HL-60 (cell line): ENCODE results near the gene ERAP2.
A peak's percentile ranks its signal among the peaks of the same experiment; 100 is the strongest.

Experiments
- DNase-seq, 2 experiments: peaks; one replicate each; pipeline ENCODE4 v3.0.0-alpha.2; 2010 to 2020; ENCODE audit warnings: low read depth in 1 of 2, low spot score in 1 of 2
- H3K27ac ChIP-seq: fragments of 250-450 bp; sonication (Bioruptor Pico); replicated peaks from 2 replicates; pipeline ENCODE4 v1.5.1; 2020; ENCODE audit warnings: mild to moderate bottlenecking, moderate library complexity
- H3K27me3 ChIP-seq: fragments of 250-450 bp; sonication (Bioruptor Pico); 2 replicates; pipeline ENCODE4 v1.5.1; 2021; ENCODE audit warnings: mild to moderate bottlenecking, moderate library complexity; ENCODE audit not compliant: insufficient read depth, poor library complexity, severe bottlenecking
- H3K4me3 ChIP-seq: replicated peaks from 2 replicates; pipeline ENCODE4 v1.5.1; 2011; ENCODE audit warnings: mild to moderate bottlenecking, control low read depth, low read length; ENCODE audit not compliant: insufficient read depth
- CTCF ChIP-seq: IDR thresholded peaks from one replicate; pipeline ENCODE4 v1.5.1; 2011; ENCODE audit warnings: low read length, control low read depth, inconsistent platforms; ENCODE audit not compliant: insufficient read depth
- GABPA ChIP-seq: IDR thresholded peaks from 2 replicates; pipeline ENCODE4 v1.6.1; 2012; ENCODE audit warnings: low read depth
- POLR2AphosphoS5 ChIP-seq: IDR thresholded peaks from 2 replicates; pipeline ENCODE4 v1.6.1; 2012; ENCODE audit warnings: low read depth
- REST ChIP-seq: IDR thresholded peaks from 2 replicates; pipeline ENCODE4 v1.6.1; 2012; ENCODE audit warnings: low read depth; ENCODE audit not compliant: insufficient replicate concordance
- SPI1 ChIP-seq: IDR thresholded peaks from 2 replicates; pipeline ENCODE4 v1.6.1; 2012; ENCODE audit warnings: low read depth, mild to moderate bottlenecking, borderline replicate concordance

Gene ERAP2

GRCh38 chr5:96931605-96932004 lies 55.3 kb downstream of the ERAP2 start:
- H3K27me3 ChIP-seq = no peaks in the 10 kb centered on the region
- no peak overlapping the region for H3K27ac ChIP-seq
- peak; percentile 12 to 24 for DNase-seq
- H3K4me3 ChIP-seq = no peak overlapping the region
- TF ChIP-seq POLR2AphosphoS5 = no peak
- TF ChIP-seq CTCF = no peak
- no peak for TF ChIP-seq GABPA
- TF ChIP-seq SPI1 = no peak
- no peak for TF ChIP-seq REST

- no peaks in the 10 kb centered on the region for H3K27me3 ChIP-seq
- H3K4me3 ChIP-seq = no peak overlapping the region
- DNase-seq = no peak
- TF ChIP-seq REST = no peak
- no peak for TF ChIP-seq POLR2AphosphoS5
- H3K27ac ChIP-seq = no peak overlapping the region
Observed at GRCh38 chr5:96932026-96932425, 55.7 kb downstream of the ERAP2 start.

- Histone ChIP-seq H3K4me3 (peak overlapping the region; percentile 61), H3K27me3 (no peaks in the 10 kb centered on the region), H3K27ac (peak overlapping the region; percentile 94)
- DNase-seq = peak in 1 of 2 experiments; percentile 11
- no peak for TF ChIP-seq REST
- no peak for TF ChIP-seq GABPA
- TF ChIP-seq CTCF = no peak
- no peak for TF ChIP-seq SPI1
Observed at GRCh38 chr5:96933764-96934707, 57.7 kb downstream of the ERAP2 start.
